Ishikawa (cell line): ENCODE results near the gene EEFSEC.

Experiments used
- CEBPB ChIP-seq: IDR thresholded peaks from 2 replicates; pipeline ENCODE4 v1.6.1; 2012
- CREB1 ChIP-seq: IDR thresholded peaks from 2 replicates; pipeline ENCODE4 v1.6.1; 2012; ENCODE audit warnings: low read depth
- EGR1 ChIP-seq: IDR thresholded peaks from 2 replicates; pipeline ENCODE4 v1.6.1; 2012
- EP300 ChIP-seq: IDR thresholded peaks from 2 replicates; pipeline ENCODE4 v1.6.1; 2012; ENCODE audit warnings: borderline replicate concordance
- MAX ChIP-seq: IDR thresholded peaks from 2 replicates; pipeline ENCODE4 v1.6.1; 2012
- NFIC ChIP-seq: IDR thresholded peaks from 2 replicates; pipeline ENCODE4 v1.6.1; 2012
- RAD21 ChIP-seq: IDR thresholded peaks from 2 replicates; pipeline ENCODE4 v1.6.1; 2012; ENCODE audit warnings: low read depth
- REST ChIP-seq: IDR thresholded peaks from 2 replicates; pipeline ENCODE4 v1.6.1; 2012; ENCODE audit warnings: low read depth, mild to moderate bottlenecking
- TAF1 ChIP-seq: IDR thresholded peaks from 2 replicates; pipeline ENCODE4 v1.6.1; 2012; ENCODE audit warnings: low read depth, mild to moderate bottlenecking
- TEAD4 ChIP-seq: IDR thresholded peaks from 2 replicates; pipeline ENCODE4 v1.6.1; 2012
- USF1 ChIP-seq: IDR thresholded peaks from 2 replicates; pipeline ENCODE4 v1.6.1; 2012
- YY1 ChIP-seq: IDR thresholded peaks from 2 replicates; pipeline ENCODE4 v1.6.1; 2012; ENCODE audit warnings: low read depth
- ZBTB7A ChIP-seq: IDR thresholded peaks from 2 replicates; pipeline ENCODE4 v1.6.1; 2012; ENCODE audit warnings: low read depth

- TF ChIP-seq ZBTB7A = no peak
- TF ChIP-seq CEBPB = no peak
- no peak for TF ChIP-seq EP300
- no peak for TF ChIP-seq CREB1
- no peak for TF ChIP-seq RAD21
- no peak for TF ChIP-seq REST
- TF ChIP-seq YY1 = no peak
- no peak for TF ChIP-seq MAX
- TF ChIP-seq TEAD4 = no peak
- TF ChIP-seq USF1 = no peak
- TF ChIP-seq TAF1 = no peak
- TF ChIP-seq NFIC = no peak
- no peak for TF ChIP-seq EGR1
These were observed 159.0 kb downstream of the EEFSEC start for GRCh38 chr3:128312271-128312670.
